ENCODE measurements around the gene INHBB. TPM values are rescaled to one million over a fixed set of nuclear protein-coding genes. Genes with fewer than 3 reads are reported as not detected.

INHBB gene
- total RNA-seq, 1 experiment from 2014 or later: not detected

GRCh38 chr2:120316071-120316470 is 29.9 kb upstream of the INHBB start:
- peaks cover 70% of the 10 kb centered on the region for H3K27me3 Mint-ChIP-seq (ENCODE audit: unreplicated experiment)
- peaks cover 9% of the 10 kb centered on the region for H3K4me1 Mint-ChIP-seq (ENCODE audit: low read depth, unreplicated experiment)
- TF ChIP-seq CTCF (IDR thresholded peaks at IDR 0.05; ENCODE audit: unreplicated experiment): no peak
- BruUV-seq (replicated peaks): no TSS peak
- H3K9me3 Mint-ChIP-seq (ENCODE audit: low read depth, unreplicated experiment): no peaks in the 10 kb centered on the region
- no peak overlapping the region for H3K27ac Mint-ChIP-seq (ENCODE audit: unreplicated experiment)
- peaks cover 11% of the 10 kb centered on the region for H3K36me3 Mint-ChIP-seq (ENCODE audit: insufficient read depth, unreplicated experiment)
- CTCF ChIA-PET: no interaction called here
- intact Hi-C loops (cut with micrococcal nuclease; ENCODE audit: unreplicated experiment): no loop called here
- no peak for DNase-seq
- no peak overlapping the region for H3K4me3 Mint-ChIP-seq (ENCODE audit: low read depth, unreplicated experiment)

- intact Hi-C loops (cut with micrococcal nuclease; ENCODE audit: unreplicated experiment): no loop called here
Observed at GRCh38 chr2:120316528-120317179, 29.3 kb upstream of the INHBB start.

GRCh38 chr2:120317180-120317533 is 28.8 kb upstream of the INHBB start:
- Mint-ChIP-seq H3K4me1 (ENCODE audit: low read depth, unreplicated experiment) (peaks cover 9% of the 10 kb centered on the region), H3K4me3 (ENCODE audit: low read depth, unreplicated experiment) (no peak overlapping the region), H3K27ac (ENCODE audit: unreplicated experiment) (no peak overlapping the region), H3K36me3 (ENCODE audit: insufficient read depth, unreplicated experiment) (peaks cover 11% of the 10 kb centered on the region), H3K9me3 (ENCODE audit: low read depth, unreplicated experiment) (no peaks in the 10 kb centered on the region), H3K27me3 (ENCODE audit: unreplicated experiment) (peaks cover 80% of the 10 kb centered on the region)
- no peak for DNase-seq
- CTCF ChIA-PET: no interaction called here
- no TSS peak for BruUV-seq (replicated peaks)
- TF ChIP-seq CTCF (IDR thresholded peaks at IDR 0.05; ENCODE audit: unreplicated experiment): no peak
- intact Hi-C loops (cut with micrococcal nuclease; ENCODE audit: unreplicated experiment): no loop called here

More at GRCh38 chr2:120316528-120317179, 29.3 kb upstream of the INHBB start:
- no TSS peak for BruUV-seq (replicated peaks)
- Mint-ChIP-seq H3K27me3 (ENCODE audit: unreplicated experiment) (peaks cover 75% of the 10 kb centered on the region), H3K9me3 (ENCODE audit: low read depth, unreplicated experiment) (no peaks in the 10 kb centered on the region), H3K36me3 (ENCODE audit: insufficient read depth, unreplicated experiment) (peaks cover 11% of the 10 kb centered on the region), H3K4me3 (ENCODE audit: low read depth, unreplicated experiment) (no peak overlapping the region), H3K4me1 (ENCODE audit: low read depth, unreplicated experiment) (peaks cover 9% of the 10 kb centered on the region), H3K27ac (ENCODE audit: unreplicated experiment) (no peak overlapping the region)
- CTCF ChIA-PET: no interaction called here
- DNase-seq: no peak
- TF ChIP-seq CTCF (IDR thresholded peaks at IDR 0.05; ENCODE audit: unreplicated experiment): no peak

- BruUV-seq (replicated peaks): no TSS peak
- intact Hi-C loops (cut with micrococcal nuclease; ENCODE audit: unreplicated experiment): no loop called here
- CTCF ChIA-PET: no interaction called here
Observed at GRCh38 chr2:120317916-120318315, 28.0 kb upstream of the INHBB start.

More at GRCh38 chr2:120317916-120318315, 28.0 kb upstream of the INHBB start:
- Mint-ChIP-seq H3K9me3 (ENCODE audit: low read depth, unreplicated experiment) (no peaks in the 10 kb centered on the region), H3K27ac (ENCODE audit: unreplicated experiment) (no peak overlapping the region), H3K36me3 (ENCODE audit: insufficient read depth, unreplicated experiment) (peaks cover 11% of the 10 kb centered on the region), H3K27me3 (ENCODE audit: unreplicated experiment) (peaks cover 88% of the 10 kb centered on the region), H3K4me1 (ENCODE audit: low read depth, unreplicated experiment) (peaks cover 9% of the 10 kb centered on the region), H3K4me3 (ENCODE audit: low read depth, unreplicated experiment) (no peak overlapping the region)
- DNase-seq: no peak
- no peak for TF ChIP-seq CTCF (IDR thresholded peaks at IDR 0.05; ENCODE audit: unreplicated experiment)

All from Calu3 (cell line).